Mesenchymal stem cell (in vitro differentiated cells and primary cell): ENCODE data around the gene ADCY10.
"Not testable (repeated sequence)": the region's sequence is repeated elsewhere in the genome, so short reads cannot be mapped to it uniquely, and the experiment has no call there.

Experiments used
- DNase-seq: peaks from one replicate; pipeline ENCODE4 v3.0.0-alpha.2; 2013
- H2AFZ ChIP-seq: one replicate; pipeline ENCODE4 v1.6.1; 2013; ENCODE audit warnings: low read depth, mild to moderate bottlenecking, control low read depth, inconsistent platforms, low read length, moderate library complexity
- H2AK5ac ChIP-seq: 2 replicates; pipeline ENCODE4 v1.6.1; 2013; ENCODE audit warnings: low read length, moderate library complexity, mild to moderate bottlenecking, inconsistent platforms; ENCODE audit not compliant: severe bottlenecking
- H2BK120ac ChIP-seq: one replicate; pipeline ENCODE4 v1.6.1; 2013; ENCODE audit warnings: low read depth, mild to moderate bottlenecking, inconsistent platforms, low read length, moderate library complexity
- H2BK12ac ChIP-seq, 2 experiments: one replicate each; pipeline ENCODE4 v1.6.1; 2013; ENCODE audit warnings: inconsistent platforms in 2 of 2, low read length in 2 of 2, mild to moderate bottlenecking in 2 of 2, moderate library complexity in 2 of 2, control low read depth in 1 of 2
- H2BK15ac ChIP-seq: one replicate; pipeline ENCODE4 v1.6.1; 2013; ENCODE audit warnings: mild to moderate bottlenecking, low read depth, inconsistent platforms; ENCODE audit not compliant: poor library complexity, severe bottlenecking
- H2BK5ac ChIP-seq: 2 replicates; pipeline ENCODE4 v1.6.1; 2013; ENCODE audit warnings: low read depth, mild to moderate bottlenecking, low read length, control low read depth, inconsistent platforms; ENCODE audit not compliant: poor library complexity, severe bottlenecking
- H3K14ac ChIP-seq, 2 experiments: one replicate each; pipeline ENCODE4 v1.6.1; 2013; ENCODE audit warnings: inconsistent platforms in 2 of 2, low read length in 2 of 2, control low read depth in 1 of 2, mild to moderate bottlenecking in 1 of 2, moderate library complexity in 1 of 2
- H3K18ac ChIP-seq, 2 experiments: one replicate each; pipeline ENCODE4 v1.6.1; 2013; ENCODE audit warnings: inconsistent platforms in 2 of 2, low read length in 2 of 2, control low read depth in 1 of 2, low read depth in 1 of 2, mild to moderate bottlenecking in 1 of 2
- H3K23ac ChIP-seq, 2 experiments: one replicate each; pipeline ENCODE4 v1.6.1; 2013; ENCODE audit warnings: inconsistent platforms in 2 of 2, low read length in 2 of 2, mild to moderate bottlenecking in 2 of 2, moderate library complexity in 2 of 2, control low read depth in 1 of 2
- H3K27ac ChIP-seq: 2 replicates; pipeline ENCODE4 v1.5.1; 2013; ENCODE audit warnings: mild to moderate bottlenecking, moderate library complexity, low read length, control low read depth, inconsistent platforms; ENCODE audit not compliant: poor library complexity, severe bottlenecking
- H3K27me3 ChIP-seq, 2 experiments: 2 replicates each; pipeline versions ENCODE4 v1.6.1 to v1.7.0; 2013; ENCODE audit warnings: low read length in 2 of 2, mild to moderate bottlenecking in 2 of 2, moderate library complexity in 2 of 2, control low read depth in 1 of 2, inconsistent platforms in 1 of 2; ENCODE audit not compliant: control insufficient read depth in 1 of 2, insufficient read depth in 1 of 2
- H3K36me3 ChIP-seq, 2 experiments: 2 replicates each; pipeline versions ENCODE4 v1.6.1 to v1.7.0; 2013; ENCODE audit warnings: low read length in 2 of 2, control low read depth in 1 of 2, inconsistent platforms in 1 of 2, low read depth in 1 of 2, mild to moderate bottlenecking in 1 of 2; ENCODE audit not compliant: insufficient read depth in 2 of 2, control insufficient read depth in 1 of 2
- H3K4ac ChIP-seq, 2 experiments: one replicate each; pipeline ENCODE4 v1.6.1; 2013; ENCODE audit warnings: inconsistent platforms in 2 of 2, low read length in 2 of 2, mild to moderate bottlenecking in 2 of 2, moderate library complexity in 2 of 2, control low read depth in 1 of 2, low read depth in 1 of 2
- H3K4me1 ChIP-seq: 2 replicates; pipeline ENCODE4 v1.6.1; 2013; ENCODE audit warnings: low read depth, low read length, control low read depth; ENCODE audit not compliant: control insufficient read depth, insufficient read depth
- H3K4me2 ChIP-seq: 2 replicates; pipeline ENCODE4 v1.6.1; 2013; ENCODE audit warnings: low read length, mild to moderate bottlenecking, inconsistent platforms; ENCODE audit not compliant: poor library complexity, severe bottlenecking
- H3K4me3 ChIP-seq, 2 experiments: 2 replicates each; pipeline versions ENCODE4 v1.5.1 to v1.7.0; 2013; ENCODE audit warnings: low read length in 2 of 2, mild to moderate bottlenecking in 2 of 2, control low read depth in 1 of 2, low read depth in 1 of 2; ENCODE audit not compliant: insufficient read depth in 1 of 2
- H3K79me1 ChIP-seq: replicated peaks from 2 replicates; pipeline ENCODE4 v1.6.1; 2013; ENCODE audit warnings: mild to moderate bottlenecking, control low read depth, low read length, inconsistent platforms; ENCODE audit not compliant: poor library complexity, severe bottlenecking
- H3K9ac ChIP-seq: 2 replicates; pipeline ENCODE4 v1.7.0; 2013; ENCODE audit warnings: mild to moderate bottlenecking, low read length, moderate library complexity
- H3K9me3 ChIP-seq: 2 replicates; pipeline ENCODE4 v1.7.0; 2013; ENCODE audit warnings: mild to moderate bottlenecking, low read length; ENCODE audit not compliant: control insufficient read depth
- H4K8ac ChIP-seq: one replicate; pipeline ENCODE4 v1.6.1; 2013; ENCODE audit warnings: inconsistent platforms, mild to moderate bottlenecking, low read length, moderate library complexity
- H4K91ac ChIP-seq: one replicate; pipeline ENCODE4 v1.6.1; 2013; ENCODE audit warnings: mild to moderate bottlenecking, low read length, inconsistent platforms
- WGBS: methylation state at CpG from one replicate; pipeline ENCODE4 v1.1.7; 2013; ENCODE audit warnings: mixed read lengths; 5-methylcytosine and 5-hydroxymethylcytosine counted together

Gene ADCY10

DNA sequence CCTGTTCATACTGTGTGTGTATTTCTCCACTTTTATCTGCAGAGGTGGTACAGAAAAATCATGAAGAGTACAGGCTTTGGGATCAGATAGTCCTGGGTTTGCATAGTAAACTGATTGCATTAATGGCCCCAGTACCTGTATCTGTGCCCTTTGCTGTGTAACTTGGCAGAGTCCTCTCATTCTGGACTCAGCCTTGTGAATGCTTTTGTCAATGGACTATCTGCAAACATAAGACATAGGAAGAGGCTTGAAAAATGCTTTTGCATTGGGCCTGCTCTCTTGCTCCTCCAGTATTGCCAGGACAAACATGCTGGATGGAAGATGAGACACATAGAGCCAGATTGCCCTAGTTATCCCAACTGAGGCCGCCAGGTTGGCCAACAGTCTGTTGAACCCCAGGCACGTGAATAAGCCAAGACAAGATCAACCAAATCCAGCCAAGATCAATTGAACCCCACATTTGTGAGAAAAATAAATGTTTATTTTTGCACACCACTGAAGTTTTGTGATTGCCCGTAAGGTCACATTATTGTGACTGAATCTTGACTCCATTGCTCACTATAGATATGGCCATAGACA lies 37.2 kb downstream of the ADCY10 start:
- 100% methylated on average over 1 of the region's 3 CpGs for WGBS
- no peak overlapping the region for H3K18ac ChIP-seq
- H3K4me2 ChIP-seq, result no peak overlapping the region
- H2BK12ac ChIP-seq, result no peak overlapping the region
- no peaks in the 10 kb centered on the region for H3K79me1 ChIP-seq
- H3K9me3 ChIP-seq, result no peaks in the 10 kb centered on the region
- no peak overlapping the region for H4K91ac ChIP-seq
- no peak overlapping the region for H4K8ac ChIP-seq
- peaks cover 2% of the 10 kb centered on the region for H3K4me1 ChIP-seq
- H3K27me3 ChIP-seq, result no peaks in the 10 kb centered on the region
- H3K23ac ChIP-seq, result no peak overlapping the region
- H2AFZ ChIP-seq, result no peak overlapping the region
- DNase-seq, result no peak
- no peak overlapping the region for H3K9ac ChIP-seq
- H2BK120ac ChIP-seq, result no peak overlapping the region
- no peak overlapping the region for H3K14ac ChIP-seq
- H3K4ac ChIP-seq, result no peak overlapping the region
- H2BK15ac ChIP-seq, result no peak overlapping the region
- H2BK5ac ChIP-seq, result no peak overlapping the region
- no peak overlapping the region for H3K4me3 ChIP-seq
- H3K36me3 ChIP-seq, result no peaks in the 10 kb centered on the region
- H2AK5ac ChIP-seq, result no peak overlapping the region
- H3K27ac ChIP-seq, result no peak overlapping the region

DNA sequence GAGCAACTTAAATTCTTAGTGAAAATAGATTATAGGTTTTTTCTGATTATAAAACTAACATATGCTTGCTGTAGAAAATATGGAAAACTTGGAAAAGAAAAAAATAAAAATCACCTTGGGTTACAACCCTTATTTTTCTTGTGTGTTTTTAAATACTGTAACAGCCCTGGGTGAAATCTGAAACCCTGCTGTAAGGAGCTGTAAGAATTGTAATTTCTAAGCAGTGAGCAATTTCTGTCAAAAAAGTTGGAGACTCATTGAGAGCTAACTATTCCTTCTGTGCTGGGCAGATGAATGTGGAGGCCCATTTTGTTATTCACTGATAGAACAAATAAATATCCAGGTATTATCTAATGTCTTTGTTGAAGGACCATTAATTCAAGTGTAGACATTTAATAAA lies 42.6 kb downstream of the ADCY10 start:
- no peak overlapping the region for H4K8ac ChIP-seq
- no peak overlapping the region for H2BK12ac ChIP-seq

DNA sequence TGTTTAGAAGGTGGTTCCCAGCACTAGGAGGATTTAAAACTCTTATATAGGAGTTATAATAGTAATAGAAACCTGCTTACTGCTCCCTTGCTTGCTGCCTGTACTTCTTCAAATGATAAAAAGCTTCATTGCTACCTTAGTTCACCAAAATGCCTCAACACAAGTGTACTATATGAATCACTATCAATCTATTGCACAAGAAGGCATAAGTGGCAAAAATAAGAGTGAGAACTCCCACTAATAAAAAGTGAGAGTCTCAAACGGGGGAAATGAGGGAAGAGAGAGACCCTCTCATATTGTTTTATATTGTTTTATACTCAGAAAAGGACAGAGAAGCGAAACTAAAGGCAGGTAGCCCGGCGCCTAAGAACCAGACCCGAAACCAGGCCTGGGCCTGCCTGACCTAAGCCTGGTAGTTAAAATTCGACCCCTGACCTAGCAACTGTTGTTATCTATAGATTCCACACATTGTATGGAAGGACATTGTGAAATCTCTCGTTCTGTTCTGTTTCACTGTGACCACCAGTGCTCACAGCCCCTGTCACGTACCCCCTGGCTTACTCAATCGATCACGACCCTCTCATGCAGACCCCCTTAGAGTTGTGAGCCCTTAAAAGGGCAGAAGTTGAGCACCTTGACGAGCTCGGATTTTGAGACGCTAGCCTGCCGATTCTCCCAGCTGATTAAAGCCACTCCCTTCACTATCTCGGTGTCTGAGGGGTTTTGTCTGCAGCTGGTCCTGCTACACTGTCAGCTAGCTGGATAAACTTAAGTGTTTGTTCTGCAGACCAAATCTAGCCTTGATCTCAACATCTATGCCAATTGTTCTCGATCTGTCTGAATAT lies 44.6 kb downstream of the ADCY10 start:
- not testable (repeated sequence) for H4K91ac ChIP-seq, H3K23ac ChIP-seq, H3K27me3 ChIP-seq, H3K9ac ChIP-seq, H3K9me3 ChIP-seq, H3K4me3 ChIP-seq, H2AFZ ChIP-seq, H3K4ac ChIP-seq, H2BK120ac ChIP-seq, H3K27ac ChIP-seq, DNase-seq, H3K18ac ChIP-seq, H2BK12ac ChIP-seq, H4K8ac ChIP-seq, H3K4me2 ChIP-seq, H3K36me3 ChIP-seq, H2BK15ac ChIP-seq, H3K4me1 ChIP-seq, H3K14ac ChIP-seq, H2BK5ac ChIP-seq, H2AK5ac ChIP-seq, H3K79me1 ChIP-seq
- 44% methylated on average over 16 of the region's 16 CpGs for WGBS

More for the DNA sequence above, 42.6 kb downstream of the ADCY10 start:
- no peaks in the 10 kb centered on the region for H3K27me3 ChIP-seq
- no peak for DNase-seq
- H2BK120ac ChIP-seq, result no peak overlapping the region
- no peak overlapping the region for H3K23ac ChIP-seq
- H3K4me1 ChIP-seq, result no peaks in the 10 kb centered on the region
- H3K9me3 ChIP-seq, result no peaks in the 10 kb centered on the region
- H2BK5ac ChIP-seq, result no peak overlapping the region
- H3K4me3 ChIP-seq, result no peak overlapping the region
- no peak overlapping the region for H3K4ac ChIP-seq
- peak overlapping the region; percentile 1 for H3K9ac ChIP-seq
- no peak overlapping the region for H3K18ac ChIP-seq
- H3K27ac ChIP-seq, result no peak overlapping the region
- no peaks in the 10 kb centered on the region for H3K36me3 ChIP-seq
- H3K79me1 ChIP-seq, result no peaks in the 10 kb centered on the region
- no peak overlapping the region for H2BK15ac ChIP-seq
- H2AFZ ChIP-seq, result no peak overlapping the region
- H2AK5ac ChIP-seq, result no peak overlapping the region
- no peak overlapping the region for H3K4me2 ChIP-seq
- no peak overlapping the region for H4K91ac ChIP-seq
- no peak overlapping the region for H3K14ac ChIP-seq

DNA sequence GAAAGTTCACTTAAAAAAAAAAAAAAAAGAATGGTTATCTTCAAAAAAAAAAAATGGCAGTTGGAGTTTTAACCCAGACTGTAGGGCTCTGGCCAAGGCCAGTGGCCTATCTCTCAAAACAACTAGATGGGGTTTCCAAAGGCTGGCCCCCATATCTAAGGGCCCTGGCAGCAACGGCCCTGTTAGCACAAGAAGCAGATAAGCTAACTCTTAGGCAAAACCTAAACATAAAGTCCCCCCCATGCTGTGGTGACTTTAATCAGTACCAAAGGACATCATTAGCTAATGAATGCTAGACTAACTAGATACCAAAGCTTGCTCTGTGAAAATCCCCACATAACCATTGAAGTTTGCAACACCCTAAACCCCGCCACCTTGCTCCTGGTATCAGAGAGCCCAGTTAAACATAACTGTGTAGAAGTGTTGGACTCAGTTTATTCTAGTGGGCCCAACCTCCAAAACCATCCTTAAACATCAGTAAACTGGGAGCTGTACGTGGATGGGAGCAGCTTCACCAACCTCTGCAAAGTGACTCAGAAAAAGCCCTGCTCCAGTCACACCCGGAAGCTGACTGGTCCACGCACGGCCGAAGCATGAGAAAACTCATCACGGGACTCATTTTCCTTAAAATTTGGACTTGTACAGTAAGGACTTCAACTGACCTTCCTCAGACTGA lies 47.1 kb downstream of the ADCY10 start:
- H3K23ac ChIP-seq, H3K18ac ChIP-seq, H2BK12ac ChIP-seq, H2AK5ac ChIP-seq, H3K4me3 ChIP-seq, H3K9me3 ChIP-seq, H3K27me3 ChIP-seq, H4K8ac ChIP-seq, H3K14ac ChIP-seq, H3K27ac ChIP-seq, H3K4ac ChIP-seq, H2AFZ ChIP-seq, H3K36me3 ChIP-seq, H2BK120ac ChIP-seq, H3K4me2 ChIP-seq, H3K4me1 ChIP-seq, H2BK5ac ChIP-seq, H3K9ac ChIP-seq, DNase-seq, H4K91ac ChIP-seq, H2BK15ac ChIP-seq, H3K79me1 ChIP-seq: not testable (repeated sequence)
- WGBS, result 100% methylated on average over 1 of the region's 8 CpGs
